ENCODE data around the gene SAPCD1.
A peak's percentile ranks its signal among the peaks of the same experiment; 100 is the strongest.
"Not testable (repeated sequence)": the region's sequence is repeated elsewhere in the genome, so short reads cannot be mapped to it uniquely, and the experiment has no call there.

SAPCD1 gene

DNA sequence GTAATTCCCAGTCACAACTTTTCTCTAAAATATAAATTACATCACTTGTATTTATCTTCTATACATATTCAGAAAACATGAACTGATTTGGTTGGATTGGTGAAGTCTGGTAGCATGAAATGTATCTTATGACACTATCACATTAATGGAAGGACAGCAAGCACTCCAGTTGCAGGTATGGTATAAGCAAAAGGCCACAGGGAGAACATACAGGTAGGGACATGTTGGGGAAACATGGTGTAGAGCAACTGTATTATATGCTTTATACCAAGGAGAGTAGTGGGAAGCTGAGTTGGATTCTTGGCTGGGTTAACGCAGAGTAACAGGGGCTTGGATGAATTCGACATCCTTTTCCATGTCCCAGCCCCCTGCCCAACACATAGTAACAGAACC is 34.5 kb downstream of the SAPCD1 start:
- H3K4me3 ChIP-seq (replicated peaks; ENCODE audit: low read depth, low read length), result no peak overlapping the region
- no peak for DNase-seq (ENCODE audit: extremely low read depth, insufficient read length)
- no peaks in the 10 kb centered on the region for H3K27me3 ChIP-seq (replicated peaks; ENCODE audit: control insufficient read depth, insufficient read depth, low read length)
- TF ChIP-seq, protein P1, sequence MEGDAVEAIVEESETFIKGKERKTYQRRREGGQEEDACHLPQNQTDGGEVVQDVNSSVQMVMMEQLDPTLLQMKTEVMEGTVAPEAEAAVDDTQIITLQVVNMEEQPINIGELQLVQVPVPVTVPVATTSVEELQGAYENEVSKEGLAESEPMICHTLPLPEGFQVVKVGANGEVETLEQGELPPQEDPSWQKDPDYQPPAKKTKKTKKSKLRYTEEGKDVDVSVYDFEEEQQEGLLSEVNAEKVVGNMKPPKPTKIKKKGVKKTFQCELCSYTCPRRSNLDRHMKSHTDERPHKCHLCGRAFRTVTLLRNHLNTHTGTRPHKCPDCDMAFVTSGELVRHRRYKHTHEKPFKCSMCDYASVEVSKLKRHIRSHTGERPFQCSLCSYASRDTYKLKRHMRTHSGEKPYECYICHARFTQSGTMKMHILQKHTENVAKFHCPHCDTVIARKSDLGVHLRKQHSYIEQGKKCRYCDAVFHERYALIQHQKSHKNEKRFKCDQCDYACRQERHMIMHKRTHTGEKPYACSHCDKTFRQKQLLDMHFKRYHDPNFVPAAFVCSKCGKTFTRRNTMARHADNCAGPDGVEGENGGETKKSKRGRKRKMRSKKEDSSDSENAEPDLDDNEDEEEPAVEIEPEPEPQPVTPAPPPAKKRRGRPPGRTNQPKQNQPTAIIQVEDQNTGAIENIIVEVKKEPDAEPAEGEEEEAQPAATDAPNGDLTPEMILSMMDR (IDR thresholded peaks at IDR 0.05; ENCODE audit: insufficient read depth, low read length, poor library complexity, severe bottlenecking), result no peak
- peaks cover 4% of the 10 kb centered on the region for H3K36me3 ChIP-seq (ENCODE audit: control insufficient read depth, insufficient read depth, low read length)

DNA sequence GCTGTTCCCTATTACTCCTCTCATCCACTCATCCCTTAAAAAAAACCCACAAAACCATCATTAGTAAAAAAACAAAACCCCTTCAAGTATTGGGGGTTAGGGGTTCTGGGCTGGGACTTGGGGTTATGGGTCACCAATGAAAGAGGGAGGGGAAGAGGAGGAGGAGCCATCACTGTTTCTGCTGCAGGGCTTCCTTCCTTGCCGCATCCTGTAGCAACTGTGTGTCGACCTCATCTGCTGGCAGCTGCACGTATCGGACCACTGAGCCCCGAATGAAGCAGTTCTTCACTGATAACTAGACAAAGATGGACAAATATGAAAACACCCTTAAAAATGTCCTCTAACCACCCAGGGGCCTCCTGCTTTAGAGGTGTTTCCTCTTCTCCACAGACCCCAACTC is 35.1 kb downstream of the SAPCD1 start:
- Histone ChIP-seq H3K4me3 (replicated peaks; ENCODE audit: low read depth, low read length) (no peak overlapping the region), H3K36me3 (ENCODE audit: control insufficient read depth, insufficient read depth, low read length) (no peaks in the 10 kb centered on the region; the same call in none of the 2 replicates)
- TF ChIP-seq, protein P1 (IDR thresholded peaks at IDR 0.05; ENCODE audit: insufficient read depth, low read length, poor library complexity, severe bottlenecking), result no peak

DNA sequence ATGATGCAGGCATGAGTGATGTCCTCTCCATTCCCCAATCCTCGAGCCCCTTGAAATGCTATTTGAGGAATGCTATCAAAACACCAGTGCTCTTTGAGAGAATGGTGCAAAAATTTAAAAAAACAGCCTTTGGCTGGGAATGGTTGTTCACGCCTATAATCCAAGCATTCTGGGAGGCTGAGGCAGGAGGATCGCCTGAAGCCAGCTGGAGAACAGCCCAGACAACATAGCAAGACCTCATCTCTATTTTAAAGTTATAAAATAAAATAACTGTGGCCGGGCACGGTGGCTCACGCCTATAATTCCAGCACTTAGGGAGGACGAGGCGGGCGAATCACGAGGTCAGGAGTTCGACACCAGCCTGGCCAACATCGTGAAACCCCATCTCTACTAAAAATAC is 37.3 kb downstream of the SAPCD1 start:
- no peaks in the 10 kb centered on the region for H3K27me3 ChIP-seq (replicated peaks; ENCODE audit: control insufficient read depth, insufficient read depth, low read length)
- DNase-seq (ENCODE audit: extremely low read depth, insufficient read length), result no peak
- H3K36me3 ChIP-seq (ENCODE audit: control insufficient read depth, insufficient read depth, low read length), result peaks cover 1% of the 10 kb centered on the region
- TF ChIP-seq, protein P1 (IDR thresholded peaks at IDR 0.05; ENCODE audit: insufficient read depth, low read length, poor library complexity, severe bottlenecking), result no peak
- no peak overlapping the region for H3K4me3 ChIP-seq (replicated peaks; ENCODE audit: low read depth, low read length)

More for the DNA sequence above, 35.1 kb downstream of the SAPCD1 start:
- H3K27me3 ChIP-seq (replicated peaks; ENCODE audit: control insufficient read depth, insufficient read depth, low read length), result no peaks in the 10 kb centered on the region
- DNase-seq (ENCODE audit: extremely low read depth, insufficient read length), result no peak

DNA sequence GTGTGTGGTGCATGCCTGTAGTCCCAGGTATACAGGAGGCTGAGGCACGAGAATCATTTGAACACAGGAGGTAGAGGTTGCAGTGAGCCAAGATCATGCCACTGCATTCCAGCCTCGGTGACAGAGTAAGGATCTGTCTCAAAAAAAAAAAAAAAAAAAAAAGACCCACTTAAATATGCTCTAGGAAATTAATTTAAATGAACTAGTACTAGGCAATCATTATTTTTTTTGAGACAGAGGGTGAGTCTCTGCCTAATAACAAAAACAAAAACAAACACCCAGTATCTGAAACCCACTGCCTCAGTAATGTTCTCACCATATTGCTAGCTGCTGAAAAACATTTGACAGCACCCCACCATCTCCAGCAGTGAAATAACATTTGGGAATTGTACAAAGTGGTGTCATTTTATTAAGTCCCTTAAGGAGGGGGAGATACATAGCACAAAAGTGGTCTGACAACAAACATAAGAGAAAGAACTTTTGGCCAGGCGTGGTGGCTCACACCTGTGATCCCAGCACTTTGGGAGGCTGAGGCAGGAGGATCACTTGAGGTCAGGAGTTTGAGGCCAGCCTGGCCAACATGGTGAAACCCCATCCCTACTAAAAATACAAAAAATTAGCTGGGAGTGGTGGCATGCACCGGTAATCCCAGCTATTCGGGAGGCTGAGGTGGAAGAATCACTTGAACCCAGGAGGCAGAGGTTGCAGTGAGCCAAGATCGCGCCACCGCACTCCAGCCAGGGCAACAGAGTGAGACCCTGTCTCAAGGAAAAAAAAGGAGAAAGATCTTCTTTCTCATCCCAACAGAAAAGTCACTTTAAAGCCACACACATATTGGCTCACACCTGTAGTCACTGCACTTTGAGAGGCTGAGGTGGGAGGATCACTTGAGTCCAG is 38.8 kb downstream of the SAPCD1 start:
- H3K36me3 ChIP-seq (ENCODE audit: control insufficient read depth, insufficient read depth, low read length); H3K27me3 ChIP-seq (replicated peaks; ENCODE audit: control insufficient read depth, insufficient read depth, low read length); H3K4me3 ChIP-seq (replicated peaks; ENCODE audit: low read depth, low read length); DNase-seq (ENCODE audit: extremely low read depth, insufficient read length): not testable (repeated sequence)

DNA sequence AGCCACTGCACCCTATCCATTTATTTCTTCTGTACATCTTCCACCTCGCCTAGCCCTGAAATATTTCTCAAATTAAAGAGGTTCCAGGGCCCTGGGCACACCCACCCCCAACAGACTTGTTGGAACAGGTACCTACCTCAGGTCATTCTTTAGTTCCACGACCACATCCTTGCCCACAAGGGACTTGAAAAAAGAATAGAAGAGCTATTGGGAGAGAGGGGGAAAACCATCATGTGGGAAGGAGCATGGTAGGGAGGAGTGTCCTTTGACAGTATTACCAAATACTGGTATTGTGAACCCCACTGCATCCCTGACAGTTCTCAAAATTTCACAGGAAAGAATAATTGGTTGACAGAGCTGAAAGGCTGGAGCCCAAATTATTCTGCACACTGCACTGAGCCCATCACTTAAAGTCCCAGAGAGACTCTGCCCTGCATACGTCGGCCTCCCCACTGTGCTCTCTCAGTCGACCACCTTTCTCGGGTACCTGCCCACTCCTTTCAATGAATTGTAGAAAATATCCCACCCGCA is 43.5 kb downstream of the SAPCD1 start:
- no peak for DNase-seq (ENCODE audit: extremely low read depth, insufficient read length)
- TF ChIP-seq, protein P1 (IDR thresholded peaks at IDR 0.05; ENCODE audit: insufficient read depth, low read length, poor library complexity, severe bottlenecking), result no peak
- no peaks in the 10 kb centered on the region for H3K27me3 ChIP-seq (replicated peaks; ENCODE audit: control insufficient read depth, insufficient read depth, low read length)
- H3K36me3 ChIP-seq (ENCODE audit: control insufficient read depth, insufficient read depth, low read length), result peaks cover 1% of the 10 kb centered on the region
- H3K4me3 ChIP-seq (replicated peaks; ENCODE audit: low read depth, low read length), result peak overlapping the region; percentile 83

DNA sequence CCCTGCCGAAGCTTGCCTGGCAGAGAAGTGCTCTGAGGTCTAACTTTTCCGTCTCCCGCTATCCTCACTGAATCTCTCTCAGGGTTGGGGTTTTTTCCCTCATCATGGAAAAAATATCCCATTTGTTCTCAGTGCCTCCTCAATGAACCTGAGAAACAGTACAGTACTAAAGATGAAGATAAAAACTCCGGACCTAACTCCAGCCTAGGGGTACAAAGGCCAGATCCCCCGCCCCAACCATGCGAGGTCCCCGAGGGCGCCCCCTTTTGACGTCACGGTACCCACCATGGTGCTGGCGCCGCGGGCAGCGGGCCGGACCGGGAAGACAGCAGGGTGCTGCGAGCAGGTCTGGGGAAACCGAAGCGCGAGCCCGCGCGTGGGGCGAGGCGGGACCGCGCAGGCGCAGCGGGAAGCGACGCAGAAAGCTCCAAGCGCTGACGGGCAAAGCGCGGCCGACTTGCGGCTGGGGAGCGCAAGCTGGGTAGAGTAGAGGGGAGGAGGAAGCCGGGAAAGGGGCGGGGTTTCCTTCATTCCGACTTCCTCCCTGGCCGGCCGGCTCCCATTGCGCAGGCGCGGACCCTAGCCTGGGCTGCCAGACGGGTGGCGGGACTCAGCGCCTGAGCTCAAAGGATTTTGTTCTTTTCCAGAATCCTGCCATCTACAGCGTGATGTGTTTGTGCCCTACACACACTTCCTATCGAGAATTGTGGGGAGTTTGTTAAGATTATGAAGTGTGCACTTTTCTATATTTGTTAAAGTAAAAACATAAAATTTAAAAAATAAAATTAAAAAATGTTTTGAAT is 44.2 kb downstream of the SAPCD1 start, which contains the start of gene LSM2:
LSM2 (minus strand) TSS at position 497 of the 803 bp plus-strand sequence; CDS start at position 288, 209 bp downstream.
- H3K36me3 ChIP-seq (ENCODE audit: control insufficient read depth, insufficient read depth, low read length), result peaks cover 1% of the 10 kb centered on the region
- H3K27me3 ChIP-seq (replicated peaks; ENCODE audit: control insufficient read depth, insufficient read depth, low read length), result no peaks in the 10 kb centered on the region
- H3K4me3 ChIP-seq (replicated peaks; ENCODE audit: low read depth, low read length), result peak within 1 kb of the TSS; percentile 83
- TF ChIP-seq, protein P1 (IDR thresholded peaks at IDR 0.05; ENCODE audit: insufficient read depth, low read length, poor library complexity, severe bottlenecking), result peak; percentile 32
- DNase-seq (ENCODE audit: extremely low read depth, insufficient read length), result peak; percentile 96

DNA sequence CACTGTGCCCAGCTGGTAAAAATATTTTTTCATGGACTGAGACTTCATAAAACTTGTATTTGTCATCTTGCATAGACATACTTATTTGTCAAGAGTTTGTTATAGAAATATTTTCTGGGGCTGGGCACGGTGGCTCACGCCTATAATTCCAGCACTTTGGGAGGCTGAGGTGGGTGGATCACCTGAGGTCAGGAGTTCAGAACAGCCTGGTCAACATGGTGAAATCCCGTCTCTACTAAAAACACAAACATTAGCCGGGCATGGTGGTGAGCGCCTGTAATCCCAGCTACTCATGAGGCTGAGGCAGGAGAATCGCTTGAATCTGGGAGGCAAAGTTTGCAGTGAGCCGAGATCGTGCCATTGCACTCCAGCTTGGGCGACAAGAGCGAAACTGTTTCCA is 46.1 kb downstream of the SAPCD1 start:
- not testable (repeated sequence) for H3K4me3 ChIP-seq (replicated peaks; ENCODE audit: low read depth, low read length); H3K36me3 ChIP-seq (ENCODE audit: control insufficient read depth, insufficient read depth, low read length); H3K27me3 ChIP-seq (replicated peaks; ENCODE audit: control insufficient read depth, insufficient read depth, low read length); DNase-seq (ENCODE audit: extremely low read depth, insufficient read length)

Measured in GM06990 (cell line).